Left renal pelvis (tissue), 4 donors: Measurements from ENCODE around the gene MYOZ2. TPM values are rescaled to one million over a fixed set of nuclear protein-coding genes. Genes with fewer than 3 reads are reported as not detected.

Experiments used
- DNase-seq, 4 donors: peaks; one replicate each; pipeline ENCODE4 v3.0.0-alpha.2; 2013; ENCODE audit warnings: low read depth in 4 of 4, low spot score in 3 of 4
- polyA plus RNA-seq, 4 donors: library from polyadenylated mRNA; unstranded; fragments of 120-200 nt; gene quantifications; one replicate each; pipeline ENCODE4 v1.2.1, GENCODE V29; 2013; ENCODE audit not compliant: insufficient read length in 4 of 4

Gene MYOZ2
- polyA plus RNA-seq: under 1 TPM; 0.16 to 0.64 (median 0.30) TPM

DNA sequence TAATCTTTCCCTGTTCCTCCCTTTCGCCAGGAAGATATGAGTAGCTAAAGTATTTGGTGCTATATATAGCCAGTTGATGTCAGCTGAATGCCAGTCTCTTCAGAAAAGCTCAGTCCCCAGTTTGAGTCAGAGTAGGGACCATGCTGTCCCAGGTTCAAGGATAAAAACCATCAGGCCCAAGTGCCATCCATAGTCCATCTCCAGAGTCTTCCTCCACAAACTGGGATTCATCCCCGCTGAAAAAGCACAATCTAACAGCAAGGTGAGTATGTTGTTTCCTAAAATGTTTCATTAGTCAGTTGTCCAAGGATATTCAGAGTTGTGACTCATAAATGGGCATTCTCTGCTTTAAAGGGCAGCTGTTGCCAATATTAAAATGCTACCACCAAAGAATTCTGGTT is at the start of gene MYOZ2:
Gene MYOZ2, plus strand, starts transcription at position 112 of the 401 bp plus-strand sequence. CDS start 694 bp downstream, outside the sequence.
- no peak for DNase-seq

- DNase-seq: no peak
Observed at GRCh38 chr4:119087121-119087520, 48.5 kb upstream of the MYOZ2 start.

- no peak for DNase-seq
Observed at GRCh38 chr4:119087656-119088055, 48.0 kb upstream of the MYOZ2 start.

DNA sequence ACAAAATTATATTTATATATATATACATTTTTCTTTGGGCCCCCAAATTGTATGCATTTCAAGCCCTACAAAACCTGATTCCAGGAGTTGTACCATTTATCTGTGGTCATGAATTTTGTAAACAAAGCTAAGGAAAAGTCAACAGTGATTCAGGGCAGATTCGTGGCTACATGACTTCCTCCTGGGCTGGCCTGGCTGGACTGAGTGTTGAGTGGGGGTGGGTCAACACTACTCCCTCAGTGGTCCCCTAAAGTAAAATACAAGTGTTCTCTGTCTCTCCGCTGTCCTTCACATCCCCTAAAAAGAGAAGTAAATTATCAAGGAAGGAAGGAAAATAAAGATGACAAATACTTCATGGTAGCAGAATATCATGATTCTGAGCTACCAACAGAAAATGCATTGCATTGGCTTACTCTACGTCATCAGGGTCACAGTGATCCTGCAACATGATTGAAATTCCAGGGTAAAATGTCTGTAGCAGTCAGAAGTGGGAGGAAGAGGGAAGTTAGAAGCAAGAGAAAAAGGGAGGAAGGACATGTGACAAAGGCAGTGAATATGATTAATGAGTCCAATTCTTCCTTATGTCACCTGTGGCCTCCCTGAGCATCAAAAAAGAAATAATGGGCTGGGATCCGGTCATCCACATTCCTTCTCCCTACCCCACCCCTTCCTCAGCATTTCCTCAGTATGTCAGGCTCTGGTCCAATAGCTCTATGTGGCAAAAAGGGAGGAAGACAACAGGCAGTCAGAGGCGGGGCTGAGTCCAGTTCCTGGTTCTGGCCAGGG is 42.4 kb upstream of the MYOZ2 start:
- no peak for DNase-seq

- no peak for DNase-seq
Observed at GRCh38 chr4:119097282-119097900, 38.2 kb upstream of the MYOZ2 start.

DNA sequence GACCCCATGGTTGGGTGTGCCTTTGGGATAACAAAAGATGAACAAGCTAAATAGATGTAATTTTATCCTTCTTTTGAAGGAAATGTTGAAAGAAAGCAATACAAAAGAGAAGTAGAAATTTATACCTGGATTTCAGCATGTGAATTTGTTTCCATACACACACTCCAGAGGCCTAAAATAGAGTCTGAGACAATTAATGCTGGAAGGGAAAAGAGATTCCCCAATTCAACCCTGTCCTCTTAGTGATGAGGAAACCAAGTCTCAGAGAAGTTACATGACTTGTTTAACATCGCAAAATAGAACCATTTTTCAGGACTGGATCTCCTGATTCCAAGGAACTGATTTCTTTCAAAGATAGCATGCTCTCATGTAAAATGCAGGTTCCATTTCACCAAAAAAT is 37.3 kb upstream of the MYOZ2 start:
- DNase-seq: no peak

DNA sequence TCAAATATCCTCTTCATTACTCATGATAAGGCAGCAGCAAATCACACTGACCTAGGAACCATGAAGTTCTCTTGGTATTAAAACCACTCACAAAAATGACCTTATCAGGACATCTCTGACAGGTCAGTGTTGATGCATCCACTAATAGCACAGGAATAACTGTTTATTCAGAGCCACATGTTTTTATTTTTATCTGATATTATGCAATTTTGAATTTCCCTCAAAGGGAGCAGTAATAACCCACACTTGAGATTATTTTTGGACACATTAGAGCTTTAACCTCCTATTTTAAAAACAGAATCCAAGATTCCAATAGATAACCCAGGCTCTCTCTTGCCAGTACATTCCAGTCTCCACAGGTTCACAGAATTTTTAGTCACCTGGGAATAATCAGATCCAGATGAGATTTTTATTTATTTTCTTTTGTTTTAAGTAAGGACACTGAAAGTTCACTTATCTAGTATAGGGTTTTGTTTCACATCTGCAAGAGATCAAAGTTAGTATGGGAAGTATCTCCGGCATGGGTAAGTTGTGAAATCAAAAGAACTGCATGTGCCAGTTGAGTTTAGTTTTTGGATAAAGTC is 36.3 kb upstream of the MYOZ2 start:
- DNase-seq: no peak

DNA sequence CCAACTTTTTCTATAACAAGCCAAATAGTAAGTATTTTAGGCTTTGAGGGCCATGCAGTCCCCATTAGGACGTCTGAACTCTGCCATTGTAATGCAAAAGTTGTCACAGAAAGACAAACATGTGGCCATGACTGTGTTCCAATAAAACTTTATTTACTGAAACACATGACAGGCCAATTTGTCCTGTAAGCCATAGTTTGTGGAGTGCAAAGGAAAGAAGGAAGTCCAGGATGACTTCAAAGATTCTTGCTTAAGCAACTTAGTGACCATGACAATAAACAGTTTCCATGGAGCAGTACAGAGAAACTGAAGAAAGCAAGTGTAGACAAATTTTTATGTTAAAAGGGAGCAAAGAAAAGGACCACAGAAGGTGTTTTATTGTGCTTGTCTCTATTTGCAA is 35.0 kb upstream of the MYOZ2 start:
- DNase-seq: no peak

GRCh38 chr4:119103263-119103662 is 32.4 kb upstream of the MYOZ2 start:
- no peak for DNase-seq

- DNase-seq: no peak
Observed at GRCh38 chr4:119104644-119105273, 30.9 kb upstream of the MYOZ2 start.

- no peak for DNase-seq
Observed at GRCh38 chr4:119105605-119106004, 30.0 kb upstream of the MYOZ2 start.

- no peak for DNase-seq
Observed at GRCh38 chr4:119106036-119107000, 29.3 kb upstream of the MYOZ2 start.

GRCh38 chr4:119110121-119110520 is 25.5 kb upstream of the MYOZ2 start:
- no peak for DNase-seq

DNA sequence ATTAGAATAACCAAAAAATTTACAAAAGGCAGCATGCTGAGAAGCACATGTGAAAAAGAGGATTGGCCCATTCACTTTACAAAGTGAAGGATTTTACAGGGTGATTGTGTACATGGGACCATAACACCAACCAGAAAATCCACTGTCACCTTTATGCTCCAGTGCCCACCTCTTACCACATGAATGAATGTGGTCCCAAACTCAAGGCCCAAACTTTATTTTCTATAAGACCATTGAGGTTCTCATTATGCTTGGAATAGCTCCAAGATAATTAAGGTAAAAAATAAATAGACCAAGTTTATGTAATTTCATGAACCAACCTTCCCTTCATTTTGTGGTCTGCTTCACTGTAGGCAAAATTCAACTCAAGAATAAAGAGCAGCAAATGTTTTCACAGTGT is 24.3 kb upstream of the MYOZ2 start:
- DNase-seq: no peak

DNA sequence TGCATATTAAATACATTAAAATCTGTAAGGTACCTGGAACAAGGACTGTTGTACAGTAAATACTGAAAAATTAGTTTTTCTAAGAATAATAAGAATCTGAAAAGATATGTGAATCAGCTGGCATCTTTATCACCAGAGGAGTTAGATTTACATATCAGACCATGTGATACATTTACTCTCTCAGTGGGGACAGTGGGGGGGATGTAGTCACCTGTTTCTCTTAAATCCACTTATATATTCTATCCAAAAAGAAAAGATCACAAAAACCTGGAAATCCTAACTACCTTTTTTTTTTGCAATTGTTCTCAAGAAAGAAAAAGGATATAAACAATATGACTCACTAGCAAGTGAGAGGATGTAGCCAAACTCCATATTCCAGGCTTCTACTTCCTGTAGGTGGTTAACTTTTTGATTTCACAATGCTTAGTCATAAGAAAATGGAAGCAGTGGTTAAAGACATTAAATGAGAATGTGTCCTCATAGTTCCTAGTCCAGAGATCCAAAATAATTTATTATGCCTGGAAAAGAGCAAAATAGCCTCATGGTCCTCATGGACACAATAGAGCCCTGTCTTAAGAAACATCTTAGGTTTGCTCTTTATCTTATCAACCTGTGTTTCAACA is 22.5 kb upstream of the MYOZ2 start:
- DNase-seq: no peak

GRCh38 chr4:119116021-119116420 is 19.6 kb upstream of the MYOZ2 start:
- no peak for DNase-seq

DNA sequence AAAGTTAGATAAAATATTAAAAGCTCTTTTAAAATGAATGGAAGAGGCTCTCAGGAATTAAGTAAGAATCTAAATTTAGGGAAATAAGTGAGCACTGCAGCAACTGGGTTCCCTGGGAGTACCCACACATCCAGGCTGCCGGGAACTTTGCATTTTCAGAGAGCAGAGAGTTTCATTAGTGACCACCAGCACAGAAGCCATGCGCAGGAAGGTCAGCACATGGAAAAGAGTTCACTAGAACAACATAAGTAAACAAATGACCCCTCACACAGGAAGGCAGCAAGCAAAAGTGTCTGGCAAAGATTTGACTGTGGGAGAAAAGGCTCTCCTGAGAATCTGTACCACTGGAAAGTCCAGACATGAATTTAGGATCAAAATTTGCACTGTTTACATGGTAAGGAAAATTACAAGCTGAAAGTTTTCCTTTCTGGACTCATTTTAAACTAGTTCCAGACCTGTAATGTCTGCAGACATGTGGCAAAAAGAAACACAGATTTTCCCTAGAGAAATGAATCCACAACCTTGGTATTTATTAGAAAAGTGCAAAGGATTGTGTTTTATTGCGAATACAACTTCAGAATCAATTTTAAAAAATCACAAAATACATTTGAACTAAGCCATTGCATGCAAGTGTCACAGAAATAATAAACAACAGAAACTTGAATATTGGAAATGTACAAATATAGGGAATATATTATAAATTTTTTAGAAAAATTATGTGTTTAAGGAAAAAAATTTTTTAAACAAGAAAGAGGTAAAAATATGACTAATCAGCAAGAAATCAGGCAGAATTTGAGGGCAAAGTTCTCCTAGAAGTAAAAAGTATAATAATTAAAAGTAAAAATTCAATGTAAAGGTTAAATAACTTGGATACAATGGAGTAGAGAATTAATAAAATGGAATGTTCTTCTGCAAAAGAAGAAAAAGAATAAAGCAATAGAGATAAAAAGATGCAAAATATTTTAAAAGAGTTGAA is 18.4 kb upstream of the MYOZ2 start:
- DNase-seq: no peak

- DNase-seq: no peak
Observed at GRCh38 chr4:119118397-119118796, 17.2 kb upstream of the MYOZ2 start.

- DNase-seq: no peak
Observed at GRCh38 chr4:119124352-119124751, 11.3 kb upstream of the MYOZ2 start.
